GM10266 (cell line): Measurements from ENCODE around the gene TMOD1.
"Not testable (repeated sequence)": the region's sequence is repeated elsewhere in the genome, so short reads cannot be mapped to it uniquely, and the experiment has no call there.

Source experiments
- DNase-seq: peaks from one replicate; pipeline ENCODE4 v3.0.0; 2012; ENCODE audit errors: extremely low spot score
- TF ChIP-seq, protein P1 (sequence below): IDR thresholded peaks from 2 replicates; pipeline ENCODE4 v1.5.1; 2012; ENCODE audit warnings: mild to moderate bottlenecking, low read depth; ENCODE audit not compliant: control insufficient read depth, insufficient read depth; ENCODE audit errors: missing control alignments

The TMOD1 gene

DNA sequence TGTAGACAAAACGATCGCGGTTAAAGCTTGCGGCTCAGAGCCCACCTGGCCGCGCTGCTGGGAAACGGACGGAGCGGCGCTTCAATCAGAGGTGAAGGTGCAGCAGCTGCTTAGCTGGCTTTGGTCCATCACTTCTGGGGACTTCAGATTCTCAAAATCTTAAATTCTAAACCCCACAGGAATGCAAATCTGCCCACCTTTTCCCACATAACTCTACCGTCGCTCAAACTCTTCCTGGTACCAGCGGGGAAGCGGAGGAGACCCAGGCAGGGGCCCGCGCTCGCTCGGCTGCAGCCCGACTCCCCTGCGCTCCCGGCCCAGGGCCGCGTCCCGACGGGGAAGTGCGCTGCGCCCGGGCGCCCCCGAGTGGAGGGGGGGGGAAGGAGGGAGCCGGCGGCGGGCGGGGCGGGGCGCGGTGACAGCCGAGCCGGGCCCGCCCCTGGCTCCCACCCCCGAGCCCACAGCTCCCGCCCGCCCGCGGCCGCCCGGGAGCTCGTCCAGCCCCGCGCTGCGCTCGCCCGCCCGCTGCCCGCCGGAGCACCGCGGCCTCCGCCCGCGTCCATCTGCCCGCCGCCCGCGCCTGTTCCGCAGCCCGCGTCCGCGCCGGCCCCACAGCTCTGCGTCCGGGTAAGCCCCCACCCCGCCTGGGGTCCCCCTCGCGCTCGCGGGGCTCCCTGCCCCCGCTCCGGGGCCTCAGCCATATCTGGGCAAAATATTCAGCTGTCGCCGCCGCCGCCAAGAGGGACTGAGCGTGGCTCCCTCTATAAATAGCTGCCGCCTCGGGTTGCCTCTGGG is at the start of gene TMOD1:
TMOD1 (plus strand) TSS at position 490 of the 795 bp plus-strand sequence. CDS start 22,523 bp downstream, outside the sequence.
- peak; percentile 99 for DNase-seq
- TF ChIP-seq, protein P1, sequence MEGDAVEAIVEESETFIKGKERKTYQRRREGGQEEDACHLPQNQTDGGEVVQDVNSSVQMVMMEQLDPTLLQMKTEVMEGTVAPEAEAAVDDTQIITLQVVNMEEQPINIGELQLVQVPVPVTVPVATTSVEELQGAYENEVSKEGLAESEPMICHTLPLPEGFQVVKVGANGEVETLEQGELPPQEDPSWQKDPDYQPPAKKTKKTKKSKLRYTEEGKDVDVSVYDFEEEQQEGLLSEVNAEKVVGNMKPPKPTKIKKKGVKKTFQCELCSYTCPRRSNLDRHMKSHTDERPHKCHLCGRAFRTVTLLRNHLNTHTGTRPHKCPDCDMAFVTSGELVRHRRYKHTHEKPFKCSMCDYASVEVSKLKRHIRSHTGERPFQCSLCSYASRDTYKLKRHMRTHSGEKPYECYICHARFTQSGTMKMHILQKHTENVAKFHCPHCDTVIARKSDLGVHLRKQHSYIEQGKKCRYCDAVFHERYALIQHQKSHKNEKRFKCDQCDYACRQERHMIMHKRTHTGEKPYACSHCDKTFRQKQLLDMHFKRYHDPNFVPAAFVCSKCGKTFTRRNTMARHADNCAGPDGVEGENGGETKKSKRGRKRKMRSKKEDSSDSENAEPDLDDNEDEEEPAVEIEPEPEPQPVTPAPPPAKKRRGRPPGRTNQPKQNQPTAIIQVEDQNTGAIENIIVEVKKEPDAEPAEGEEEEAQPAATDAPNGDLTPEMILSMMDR, result peak; percentile 45

DNA sequence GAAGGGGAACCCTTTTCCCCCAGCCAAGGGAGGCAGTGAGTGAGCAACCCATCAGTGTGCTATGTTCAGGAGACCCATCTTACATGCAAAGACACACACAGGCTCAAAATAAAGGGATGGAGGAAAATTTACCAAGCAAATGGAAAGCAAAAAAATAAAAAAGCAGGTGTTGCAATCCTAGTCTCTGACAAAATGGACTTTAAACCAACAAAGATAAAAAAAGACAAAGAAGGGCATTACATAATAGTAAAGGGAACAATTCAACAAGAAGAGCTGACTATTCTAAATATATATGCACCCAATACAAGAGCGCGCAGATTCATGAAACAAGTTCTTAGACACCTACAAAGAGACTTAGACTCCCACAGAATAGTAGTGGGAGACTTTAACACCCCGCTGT is 47.9 kb upstream of the TMOD1 start:
- not testable (repeated sequence) for DNase-seq

GRCh38 chr9:97456841-97457240 is 44.6 kb upstream of the TMOD1 start:
- not testable (repeated sequence) for DNase-seq

GRCh38 chr9:97459326-97459725 is 42.1 kb upstream of the TMOD1 start:
- DNase-seq, result no peak
- TF ChIP-seq, protein P1, result no peak

GRCh38 chr9:97462159-97462558 is 39.3 kb upstream of the TMOD1 start:
- TF ChIP-seq, protein P1, result no peak
- DNase-seq, result no peak

- DNase-seq, result no peak
- TF ChIP-seq, protein P1, result no peak
These were observed 38.6 kb upstream of the TMOD1 start for GRCh38 chr9:97462914-97463313.

- TF ChIP-seq, protein P1, result peak; percentile 90
- DNase-seq, result peak; percentile 75
These were observed 32.6 kb upstream of the TMOD1 start for GRCh38 chr9:97468658-97469448.

GRCh38 chr9:97470076-97470475 is 31.4 kb upstream of the TMOD1 start:
- TF ChIP-seq, protein P1, result peak; percentile 52
- peak; percentile 20 for DNase-seq
